Measurements from ENCODE around the gene PRKCE.
"Not testable (repeated sequence)": the region's sequence is repeated elsewhere in the genome, so short reads cannot be mapped to it uniquely, and the experiment has no call there.

- TF ChIP-seq, protein P1, sequence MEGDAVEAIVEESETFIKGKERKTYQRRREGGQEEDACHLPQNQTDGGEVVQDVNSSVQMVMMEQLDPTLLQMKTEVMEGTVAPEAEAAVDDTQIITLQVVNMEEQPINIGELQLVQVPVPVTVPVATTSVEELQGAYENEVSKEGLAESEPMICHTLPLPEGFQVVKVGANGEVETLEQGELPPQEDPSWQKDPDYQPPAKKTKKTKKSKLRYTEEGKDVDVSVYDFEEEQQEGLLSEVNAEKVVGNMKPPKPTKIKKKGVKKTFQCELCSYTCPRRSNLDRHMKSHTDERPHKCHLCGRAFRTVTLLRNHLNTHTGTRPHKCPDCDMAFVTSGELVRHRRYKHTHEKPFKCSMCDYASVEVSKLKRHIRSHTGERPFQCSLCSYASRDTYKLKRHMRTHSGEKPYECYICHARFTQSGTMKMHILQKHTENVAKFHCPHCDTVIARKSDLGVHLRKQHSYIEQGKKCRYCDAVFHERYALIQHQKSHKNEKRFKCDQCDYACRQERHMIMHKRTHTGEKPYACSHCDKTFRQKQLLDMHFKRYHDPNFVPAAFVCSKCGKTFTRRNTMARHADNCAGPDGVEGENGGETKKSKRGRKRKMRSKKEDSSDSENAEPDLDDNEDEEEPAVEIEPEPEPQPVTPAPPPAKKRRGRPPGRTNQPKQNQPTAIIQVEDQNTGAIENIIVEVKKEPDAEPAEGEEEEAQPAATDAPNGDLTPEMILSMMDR (IDR thresholded peaks at IDR 0.05) = not testable (repeated sequence)
- TF ChIP-seq POLR2AphosphoS5, POLR2A (IDR thresholded peaks at IDR 0.05): not testable (repeated sequence)
Measured at GRCh38 chr2:45716432-45716831, 65.0 kb downstream of the PRKCE start.
